Osteoblast (primary cell): ENCODE results near the gene C17orf100. TPM values are rescaled to one million over a fixed set of nuclear protein-coding genes. Genes with fewer than 3 reads are reported as not detected.

ENCODE experiments used
- DNase-seq: peaks from one replicate; pipeline ENCODE4 v3.0.0; 2011; ENCODE audit warnings: low spot score, mixed read lengths; ENCODE audit not compliant: insufficient read length; ENCODE audit errors: missing footprints
- H2AFZ ChIP-seq: 2 replicates; pipeline ENCODE4 v1.6.0; 2011; ENCODE audit warnings: mild to moderate bottlenecking, low read length
- H3K27ac ChIP-seq: 2 replicates; pipeline ENCODE4 v1.5.1; 2011; ENCODE audit warnings: mild to moderate bottlenecking, low read depth, low read length, moderate library complexity
- H3K27me3 ChIP-seq: 2 replicates; pipeline ENCODE4 v1.6.0; 2012; ENCODE audit warnings: mild to moderate bottlenecking, control low read depth, inconsistent platforms, low read length, moderate library complexity; ENCODE audit not compliant: insufficient read depth
- H3K36me3 ChIP-seq: 2 replicates; pipeline ENCODE4 v1.5.1; 2011; ENCODE audit warnings: mild to moderate bottlenecking, low read length, control low read depth, moderate library complexity; ENCODE audit not compliant: insufficient read depth
- H3K4me1 ChIP-seq: 2 replicates; pipeline ENCODE4 v1.5.1; 2011; ENCODE audit warnings: mild to moderate bottlenecking, low read length, control low read depth, moderate library complexity; ENCODE audit not compliant: insufficient read depth
- H3K4me2 ChIP-seq: 2 replicates; pipeline ENCODE4 v1.6.0; 2011; ENCODE audit warnings: mild to moderate bottlenecking, low read length; ENCODE audit not compliant: insufficient read depth
- H3K4me3 ChIP-seq: fragments of 200-600 bp; sonication (generic); 3 replicates; pipeline ENCODE4 v1.5.1; 2012; ENCODE audit warnings: mild to moderate bottlenecking, low read length, inconsistent platforms; ENCODE audit not compliant: insufficient read depth
- H3K79me2 ChIP-seq: 2 replicates; pipeline ENCODE4 v1.6.0; 2012; ENCODE audit warnings: mild to moderate bottlenecking, low read length, control low read depth, inconsistent platforms; ENCODE audit not compliant: insufficient read depth
- H3K9me3 ChIP-seq: 2 replicates; pipeline ENCODE4 v1.5.1; 2011; ENCODE audit warnings: low read depth, low read length, control low read depth
- H4K20me1 ChIP-seq: 2 replicates; pipeline ENCODE4 v1.6.0; 2012; ENCODE audit warnings: mild to moderate bottlenecking, low read length, control low read depth; ENCODE audit not compliant: insufficient read depth
- CTCF ChIP-seq: IDR thresholded peaks from 2 replicates; pipeline ENCODE4 v1.5.1; 2011; ENCODE audit warnings: mild to moderate bottlenecking, low read depth, low read length, moderate library complexity; ENCODE audit errors: extremely low read depth
- total RNA-seq: library from RNA; depleted of rRNA; stranded (reverse); fragments of >200 nt; gene quantifications from 2 replicates; pipeline ENCODE4 v1.2.3, GENCODE V29; 2012

C17orf100 gene
- total RNA-seq, 1 donor: 0.72 TPM

GRCh38 chr17:6695565-6695964, 44.0 kb downstream of the C17orf100 start:
- no peak overlapping the region for H3K4me3 ChIP-seq
- no peaks in the 10 kb centered on the region for H3K9me3 ChIP-seq
- no peak overlapping the region for H2AFZ ChIP-seq
- no peak for DNase-seq
- TF ChIP-seq CTCF: no peak
- H3K27me3 ChIP-seq: peaks cover 7% of the 10 kb centered on the region
- H3K79me2 ChIP-seq: no peaks in the 10 kb centered on the region
- no peak overlapping the region for H3K27ac ChIP-seq
- no peaks in the 10 kb centered on the region for H3K4me1 ChIP-seq
- H4K20me1 ChIP-seq: no peaks in the 10 kb centered on the region
- H3K36me3 ChIP-seq: no peaks in the 10 kb centered on the region
- no peak overlapping the region for H3K4me2 ChIP-seq

GRCh38 chr17:6696906-6697305, 45.3 kb downstream of the C17orf100 start:
- no peak for TF ChIP-seq CTCF
- DNase-seq: no peak
- H3K27me3 ChIP-seq: peaks cover 4% of the 10 kb centered on the region
- H3K36me3 ChIP-seq: no peaks in the 10 kb centered on the region
- H3K9me3 ChIP-seq: no peaks in the 10 kb centered on the region
- no peaks in the 10 kb centered on the region for H4K20me1 ChIP-seq
- H3K4me1 ChIP-seq: no peaks in the 10 kb centered on the region
- H3K27ac ChIP-seq: no peak overlapping the region
- H3K4me3 ChIP-seq: no peak overlapping the region
- H2AFZ ChIP-seq: no peak overlapping the region
- no peak overlapping the region for H3K4me2 ChIP-seq
- no peaks in the 10 kb centered on the region for H3K79me2 ChIP-seq

- no peaks in the 10 kb centered on the region for H3K4me1 ChIP-seq
- no peak for DNase-seq
- no peak overlapping the region for H3K4me3 ChIP-seq
- H3K79me2 ChIP-seq: no peaks in the 10 kb centered on the region
- no peaks in the 10 kb centered on the region for H3K36me3 ChIP-seq
- H3K4me2 ChIP-seq: no peak overlapping the region
- peaks cover 4% of the 10 kb centered on the region for H3K27me3 ChIP-seq
- no peaks in the 10 kb centered on the region for H3K9me3 ChIP-seq
- H3K27ac ChIP-seq: no peak overlapping the region
- H2AFZ ChIP-seq: no peak overlapping the region
- H4K20me1 ChIP-seq: no peaks in the 10 kb centered on the region
- no peak for TF ChIP-seq CTCF
These were observed 46.4 kb downstream of the C17orf100 start for GRCh38 chr17:6698004-6698403.

GRCh38 chr17:6699997-6700947, 48.7 kb downstream of the C17orf100 start:
- Histone ChIP-seq H3K79me2 (no peaks in the 10 kb centered on the region), H3K27ac (no peak overlapping the region), H3K27me3 (peaks cover 5% of the 10 kb centered on the region), H3K4me3 (no peak overlapping the region), H3K36me3 (no peaks in the 10 kb centered on the region), H2AFZ (no peak overlapping the region), H3K4me1 (no peaks in the 10 kb centered on the region), H4K20me1 (no peaks in the 10 kb centered on the region), H3K9me3 (no peaks in the 10 kb centered on the region), H3K4me2 (no peak overlapping the region)
- DNase-seq: no peak
- no peak for TF ChIP-seq CTCF
